PC-3 (cell line): ENCODE data around the gene CIAPIN1.
"Not testable (repeated sequence)": the region's sequence is repeated elsewhere in the genome, so short reads cannot be mapped to it uniquely, and the experiment has no call there.

Experiments
- CTCF ChIP-seq: fragments of 300-600 bp; sonication (generic); conservative IDR thresholded peaks from 2 replicates; pipeline ENCODE4 v1.5.1; 2017; ENCODE audit warnings: antibody characterized with exemption, low read depth, mild to moderate bottlenecking, low read length
- EZH2 ChIP-seq: fragments of 300-600 bp; sonication (generic); IDR thresholded peaks from one replicate; pipeline ENCODE4 v1.6.1; 2017; ENCODE audit warnings: antibody characterized with exemption, mild to moderate bottlenecking, low read length; ENCODE audit not compliant: unreplicated experiment

- TF ChIP-seq CTCF, EZH2: not testable (repeated sequence)
Observed at GRCh38 chr16:57439947-57440346, 7.2 kb downstream of the CIAPIN1 start.
